H1 (cell line): Measurements from ENCODE around the gene PTPN3. TPM values are rescaled to one million over a fixed set of nuclear protein-coding genes. Genes with fewer than 3 reads are reported as not detected.

Source experiments
- CTCF ChIA-PET: fragments of 300-600 bp; sonication (Branson Sonifier 250); formaldehyde crosslinking; loops from one replicate; lab custom pipeline; 2021; ENCODE audit not compliant: partially characterized antibody; lab: Charles Lee
- POLR2A ChIA-PET: fragments of 300-600 bp; sonication (Branson Sonifier 250); formaldehyde crosslinking; loops from one replicate; lab custom pipeline; 2021; ENCODE audit warnings: inconsistent platforms; ENCODE audit not compliant: partially characterized antibody; lab: Charles Lee
- DNase-seq, 2 experiments: peaks; one replicate each; pipeline versions ENCODE4 v3.0.0 to v3.0.0-alpha.2; 2010 to 2022; ENCODE audit warnings: low spot score in 2 of 2, low read depth in 1 of 2, mixed read lengths in 1 of 2
- FAIRE-seq: peaks from 2 replicates; lab custom pipeline; 2011; peaks lifted over from hg19 to GRCh38; lab: Jason Lieb, UNC
- H2AFZ ChIP-seq: 2 replicates; pipeline ENCODE4 v1.8.1; 2012; ENCODE audit warnings: low read length, inconsistent platforms
- H2AK5ac ChIP-seq: 2 replicates; pipeline ENCODE4 v1.6.1; 2013; ENCODE audit warnings: low read depth, low read length
- H2BK120ac ChIP-seq: replicated peaks from 2 replicates; pipeline ENCODE3; 2013; ENCODE audit warnings: low read depth, low read length, inconsistent platforms
- H2BK12ac ChIP-seq: 2 replicates; pipeline ENCODE4 v1.6.1; 2013; ENCODE audit warnings: low read depth, low read length
- H2BK15ac ChIP-seq: 2 replicates; pipeline ENCODE4 v1.6.1; 2013; ENCODE audit warnings: low read length
- H2BK20ac ChIP-seq: 2 replicates; pipeline ENCODE4 v1.6.1; 2013; ENCODE audit warnings: low read length
- H2BK5ac ChIP-seq: 2 replicates; pipeline ENCODE4 v1.6.1; 2013; ENCODE audit warnings: low read depth, low read length
- H3K14ac ChIP-seq: 2 replicates; pipeline ENCODE4 v1.6.1; 2013; ENCODE audit warnings: inconsistent platforms; ENCODE audit not compliant: insufficient read length
- H3K18ac ChIP-seq: 2 replicates; pipeline ENCODE4 v1.6.1; 2013; ENCODE audit warnings: low read length; ENCODE audit errors: extremely low read depth
- H3K23ac ChIP-seq: 2 replicates; pipeline ENCODE4 v1.6.1; 2013; ENCODE audit warnings: inconsistent platforms; ENCODE audit not compliant: insufficient read length
- H3K23me2 ChIP-seq: 2 replicates; pipeline ENCODE4 v1.6.1; 2013; ENCODE audit warnings: low read depth, low read length
- H3K27ac ChIP-seq: 2 replicates; pipeline ENCODE4 v1.6.1; 2011; ENCODE audit warnings: low read depth, low read length, inconsistent platforms
- H3K27me3 ChIP-seq, 4 experiments: replicated peaks in 1 of 4; 1 replicate in 1 of 4; 2 replicates in 3 of 4; pipeline versions ENCODE4 v1.6.1 to v1.8.1; 2011 to 2013; ENCODE audit warnings: low read length in 3 of 4, mild to moderate bottlenecking in 3 of 4, inconsistent platforms in 2 of 4, mixed read lengths in 2 of 4, moderate library complexity in 1 of 4; ENCODE audit not compliant: control insufficient read depth in 3 of 4, insufficient read depth in 3 of 4; ENCODE audit errors: extremely low read depth in 1 of 4
- H3K36me3 ChIP-seq, 4 experiments: 2 replicates each; pipeline versions ENCODE4 v1.6.1 to v1.8.1; 2011 to 2013; ENCODE audit warnings: mild to moderate bottlenecking in 4 of 4, low read length in 3 of 4, moderate library complexity in 2 of 4, control low read depth in 1 of 4, inconsistent platforms in 1 of 4; ENCODE audit not compliant: insufficient read depth in 4 of 4, control insufficient read depth in 2 of 4
- H3K4ac ChIP-seq: replicated peaks from 2 replicates; pipeline ENCODE3; 2013; ENCODE audit warnings: low read length, low read depth, mixed read lengths, inconsistent platforms; ENCODE audit not compliant: insufficient read length
- H3K4me1 ChIP-seq, 4 experiments: replicated peaks in 1 of 4; 1 replicate in 1 of 4; 2 replicates in 3 of 4; pipeline versions ENCODE4 v1.6.1 to v1.8.1; 2011 to 2013; ENCODE audit warnings: low read length in 3 of 4, inconsistent platforms in 2 of 4, mixed read lengths in 1 of 4; ENCODE audit not compliant: insufficient read depth in 4 of 4, control insufficient read depth in 3 of 4
- H3K4me2 ChIP-seq, 2 experiments: 2 replicates each; pipeline versions ENCODE4 v1.6.1 to v1.8.1; 2011 to 2013; ENCODE audit warnings: low read depth in 2 of 2, low read length in 2 of 2, control low read depth in 1 of 2, inconsistent platforms in 1 of 2, mild to moderate bottlenecking in 1 of 2; ENCODE audit not compliant: insufficient read depth in 1 of 2
- H3K4me3 ChIP-seq, 4 experiments: fragments of 200-600, 300-600 bp in 1 of 4; sonication (generic), shearing (Covaris generic), sonication (Bioruptor Twin) in 1 of 4; 2 replicates each; pipeline versions ENCODE4 v1.5.1 to v1.8.1; 2011 to 2016; ENCODE audit warnings: low read length in 4 of 4, low read depth in 3 of 4, control low read depth in 2 of 4, inconsistent platforms in 2 of 4, mild to moderate bottlenecking in 2 of 4, mixed read lengths in 1 of 4, moderate library complexity in 1 of 4; ENCODE audit not compliant: insufficient read depth in 2 of 4; ENCODE audit errors: extremely low read depth in 1 of 4
- H3K56ac ChIP-seq: replicated peaks from 2 replicates; pipeline ENCODE3; 2013; ENCODE audit warnings: low read depth, mild to moderate bottlenecking, mixed read lengths, low read length, inconsistent platforms; ENCODE audit not compliant: insufficient read length
- H3K79me1 ChIP-seq: 2 replicates; pipeline ENCODE4 v1.6.1; 2013; ENCODE audit warnings: low read depth, low read length, control low read depth
- H3K79me2 ChIP-seq, 2 experiments: 2 replicates each; pipeline versions ENCODE4 v1.6.1 to v1.8.1; 2012 to 2013; ENCODE audit warnings: low read length in 2 of 2, mild to moderate bottlenecking in 2 of 2, inconsistent platforms in 1 of 2; ENCODE audit not compliant: insufficient read depth in 2 of 2, control insufficient read depth in 1 of 2
- H3K9ac ChIP-seq, 4 experiments: replicated peaks in 1 of 4; 1 replicate in 1 of 4; 2 replicates in 3 of 4; pipeline versions ENCODE4 v1.6.1 to v1.8.1; 2011 to 2013; ENCODE audit warnings: low read depth in 3 of 4, low read length in 3 of 4, control low read depth in 2 of 4, mild to moderate bottlenecking in 2 of 4, moderate library complexity in 2 of 4, inconsistent platforms in 1 of 4; ENCODE audit errors: extremely low read depth in 1 of 4
- H3K9me3 ChIP-seq, 2 experiments: 2 replicates each; pipeline versions ENCODE4 v1.6.1 to v1.8.1; 2012 to 2013; ENCODE audit warnings: mild to moderate bottlenecking in 2 of 2, moderate library complexity in 2 of 2, control low read depth in 1 of 2, inconsistent platforms in 1 of 2, low read depth in 1 of 2, low read length in 1 of 2, mixed read lengths in 1 of 2; ENCODE audit not compliant: insufficient read depth in 2 of 2
- H4K20me1 ChIP-seq, 2 experiments: replicated peaks in 1 of 2; 2 replicates each; pipeline versions ENCODE3 to v1.8.1; 2011 to 2013; ENCODE audit warnings: inconsistent platforms in 2 of 2, low read length in 2 of 2, mild to moderate bottlenecking in 1 of 2; ENCODE audit not compliant: insufficient read depth in 2 of 2, control insufficient read depth in 1 of 2
- H4K5ac ChIP-seq: 2 replicates; pipeline ENCODE4 v1.6.1; 2013; ENCODE audit warnings: low read length, low read depth, mixed read lengths, inconsistent platforms; ENCODE audit not compliant: insufficient read length
- H4K8ac ChIP-seq: 2 replicates; pipeline ENCODE4 v1.8.0; 2013; ENCODE audit warnings: mild to moderate bottlenecking, moderate library complexity, low read length, inconsistent platforms; ENCODE audit not compliant: insufficient read depth; ENCODE audit errors: extremely low read depth
- H4K91ac ChIP-seq: replicated peaks from 2 replicates; pipeline ENCODE3; 2013; ENCODE audit warnings: low read length, mixed read lengths, inconsistent platforms; ENCODE audit not compliant: insufficient read length
- CBX5 ChIP-seq: fragments of 300-800, 300-1000 bp; sonication (generic); IDR thresholded peaks from 2 replicates; pipeline ENCODE4 v1.7.1; 2016; ENCODE audit warnings: antibody characterized with exemption, low read length, low read depth
- CREB1 ChIP-seq: IDR thresholded peaks from 2 replicates; pipeline ENCODE4 v1.6.1; 2012; ENCODE audit warnings: inconsistent platforms
- EZH2 ChIP-seq: fragments of 200-600 bp; sonication (generic); IDR thresholded peaks from 2 replicates; pipeline ENCODE4 v1.7.1; 2012; ENCODE audit warnings: low read depth, mild to moderate bottlenecking, moderate library complexity, low read length, inconsistent platforms; ENCODE audit not compliant: severe bottlenecking
- GABPA ChIP-seq: IDR thresholded peaks from 2 replicates; pipeline ENCODE4 v1.6.1; 2011; ENCODE audit warnings: mild to moderate bottlenecking, low read length, moderate library complexity, borderline replicate concordance; ENCODE audit not compliant: insufficient read depth
- HDAC2 ChIP-seq, 2 experiments: fragments of 300-600 bp in 1 of 2; sonication (generic) in 1 of 2; IDR thresholded peaks; 2 replicates each; pipeline ENCODE4 v1.6.1; 2011 to 2012; ENCODE audit warnings: low read depth in 2 of 2, low read length in 2 of 2, mild to moderate bottlenecking in 2 of 2, moderate library complexity in 2 of 2, borderline replicate concordance in 1 of 2, inconsistent platforms in 1 of 2
- JUN ChIP-seq: IDR thresholded peaks from 2 replicates; pipeline ENCODE4 v1.6.1; 2011; ENCODE audit warnings: low read depth, mild to moderate bottlenecking, improper control_type of control experiment, low read length
- JUND ChIP-seq: IDR thresholded peaks from 2 replicates; pipeline ENCODE4 v1.6.1; 2011; ENCODE audit warnings: mild to moderate bottlenecking, improper control_type of control experiment, low read length
- SIN3A ChIP-seq, 2 experiments: IDR thresholded peaks in 1 of 2; conservative IDR thresholded peaks in 1 of 2; 2 replicates each; pipeline ENCODE4 v1.6.1; 2011 to 2012; ENCODE audit warnings: low read length in 2 of 2, improper control_type of control experiment in 1 of 2, low read depth in 1 of 2, mild to moderate bottlenecking in 1 of 2
- SIX5 ChIP-seq: IDR thresholded peaks from 2 replicates; pipeline ENCODE4 v1.6.1; 2011; ENCODE audit warnings: mild to moderate bottlenecking, low read depth, low read length
- SP2 ChIP-seq: IDR thresholded peaks from 2 replicates; pipeline ENCODE4 v1.6.1; 2012; ENCODE audit warnings: mild to moderate bottlenecking, low read length, inconsistent platforms
- SRF ChIP-seq: IDR thresholded peaks from 2 replicates; pipeline ENCODE4 v1.6.1; 2011; ENCODE audit warnings: mild to moderate bottlenecking, low read depth, low read length, moderate library complexity
- TBP ChIP-seq: IDR thresholded peaks from 2 replicates; pipeline ENCODE4 v1.6.1; 2011; ENCODE audit warnings: low read depth, low read length, improper control_type of control experiment
- USF2 ChIP-seq: IDR thresholded peaks from 2 replicates; pipeline ENCODE4 v1.6.1; 2011; ENCODE audit warnings: low read length, improper control_type of control experiment
- WGBS, 2 experiments: shearing (Covaris generic) in 1 of 2; methylation state at CpG; one replicate each; pipeline versions ENCODE4 v1.1.6 to v1.1.7; 2013 to 2015; ENCODE audit warnings: low lambda C conversion rate in 2 of 2, mixed read lengths in 2 of 2, inconsistent platforms in 1 of 2, low coverage in 1 of 2, missing lambda C conversion rate in 1 of 2; ENCODE audit not compliant: insufficient replicate concordance in 2 of 2, insufficient coverage in 1 of 2, insufficient read length in 1 of 2; ENCODE audit errors: extremely low coverage in 1 of 2, missing lambda C conversion rate in 1 of 2; 5-methylcytosine and 5-hydroxymethylcytosine counted together
- polyA plus RNA-seq, 7 experiments: library from polyadenylated mRNA; depleted of rRNA in 3 of 7; stranded (reverse) in 5 of 7; unstranded in 2 of 7; fragments of >200 nt in 5 of 7; fragments of 200-250 nt in 2 of 7; gene quantifications; 1 replicate in 5 of 7; 2 replicates in 1 of 7; 4 replicates in 1 of 7; pipeline versions ENCODE4 v1.2.1 to v1.2.3, GENCODE V29; 2011 to 2013; ENCODE audit warnings: missing spikeins in 2 of 7, mixed read lengths in 2 of 7
- total RNA-seq: library from RNA; stranded (reverse); fragmentation: NEBNext Ultra II Directional; extraction: Animal tissue kit (Norgen Biotek cat#: 25700); gene quantifications from 2 replicates; pipeline ENCODE4 v1.2.1, GENCODE V29; 2021

The PTPN3 gene
- total and polyA plus RNA-seq, 2 of the 8 experiments (the other 6 are each of a cell fraction or from before 2014, with no cell fraction given) = 2.9 to 3.7 TPM

DNA sequence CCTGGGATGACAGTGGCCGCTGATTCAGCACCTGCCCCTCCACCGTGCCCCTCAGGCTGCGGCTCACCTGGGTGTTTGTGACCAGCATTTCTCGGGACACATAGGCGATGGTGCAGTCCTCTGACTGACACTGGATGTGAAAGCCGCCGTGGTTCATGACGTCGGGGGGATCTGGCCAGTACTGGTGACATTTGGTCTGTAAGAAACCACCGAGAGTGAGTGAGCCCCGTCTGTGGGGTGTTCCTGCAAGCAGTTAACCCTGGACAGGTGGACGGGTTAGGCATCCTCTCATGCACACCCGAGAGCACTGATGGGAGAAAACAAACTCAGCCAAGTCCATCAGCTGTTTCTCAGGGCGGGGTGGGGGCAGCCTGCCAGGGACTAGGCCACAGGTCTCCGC lies 114.8 kb downstream of the PTPN3 start:
- POLR2A ChIA-PET = no interaction called here
- TF ChIP-seq SP2 = no peak
- TF ChIP-seq JUND = no peak
- no peak for TF ChIP-seq CBX5
- TF ChIP-seq TBP = no peak
- no peak for TF ChIP-seq CREB1
- no peak for TF ChIP-seq HDAC2 (IDR thresholded peaks at IDR 0.05; ENCODE audit: borderline replicate concordance in 1 of 2, low read depth in 2 of 2, low read length in 2 of 2)
- TF ChIP-seq SIN3A (conservative IDR thresholded peaks at IDR 0.05 in 1 of 2, IDR thresholded peaks at IDR 0.05 in 1 of 2; ENCODE audit: low read depth in 1 of 2, low read length in 2 of 2) = no peak
- TF ChIP-seq GABPA = no peak
- TF ChIP-seq JUN = no peak
- TF ChIP-seq SIX5 = no peak
- no peak for TF ChIP-seq EZH2
- no peak for TF ChIP-seq SRF
- no peak for TF ChIP-seq USF2

More for the DNA sequence above, 114.8 kb downstream of the PTPN3 start:
- no peak overlapping the region for H2BK120ac ChIP-seq
- H4K5ac ChIP-seq = no peak overlapping the region
- peak overlapping the region; percentile 31; the same call in 1 of the 2 replicates for H4K8ac ChIP-seq
- H3K79me1 ChIP-seq = no peaks in the 10 kb centered on the region; the same call in 1 of the 2 replicates
- no peak overlapping the region for H3K18ac ChIP-seq
- H3K36me3 ChIP-seq = peaks cover 0 to 3% (median 1%) of the 10 kb centered on the region in 4 experiments; a peak in 4 of 8 replicates
- H2BK15ac ChIP-seq = no peak overlapping the region
- no peaks in the 10 kb centered on the region for H4K20me1 ChIP-seq
- no peak overlapping the region for H3K14ac ChIP-seq
- no peak overlapping the region for H2AFZ ChIP-seq
- H3K4me3 ChIP-seq = no peak overlapping the region
- H2BK20ac ChIP-seq = no peak overlapping the region
- no peak overlapping the region for H3K56ac ChIP-seq
- H3K9ac ChIP-seq = no peak overlapping the region
- no peak overlapping the region for H3K4ac ChIP-seq
- no peaks in the 10 kb centered on the region for H3K79me2 ChIP-seq
- H3K23ac ChIP-seq = no peak overlapping the region
- H2BK12ac ChIP-seq = no peak overlapping the region
- no peak overlapping the region for H4K91ac ChIP-seq
- WGBS, 2 experiments = 85% methylated on average over 15 of the region's 15 CpGs; no CpG with 5 or more reads in 1 of the 2 experiments
- no peak overlapping the region for H2AK5ac ChIP-seq
- no peaks in the 10 kb centered on the region for H3K9me3 ChIP-seq
- no peaks in the 10 kb centered on the region for H3K4me1 ChIP-seq
- no peak overlapping the region for H2BK5ac ChIP-seq
- H3K4me2 ChIP-seq = no peak overlapping the region
- no peak for DNase-seq
- CTCF ChIA-PET = no interaction called here
- FAIRE-seq = no peak
- no peak overlapping the region for H3K27ac ChIP-seq
- no peaks in the 10 kb centered on the region for H3K23me2 ChIP-seq
- H3K27me3 ChIP-seq = no peaks in the 10 kb centered on the region
